Panc1 (cell line): Measurements from ENCODE around the gene NTN3. TPM values are rescaled to one million over a fixed set of nuclear protein-coding genes. Genes with fewer than 3 reads are reported as not detected.

Source experiments
- ATAC-seq: fragments of 200-7000 bp; cut with Tn5 transposase; 2 replicates; pipeline ENCODE4 v1.9.1; 2020; ENCODE audit warnings: mild to moderate bottlenecking, moderate library complexity
- BruUV-seq: library from RNA; stranded (reverse); fragments of 400-500 nt; replicated peaks from 2 replicates; lab custom pipeline; 2021; lab: Mats Ljungman, UMichigan
- CTCF ChIA-PET: fragments of 300-600 bp; sonication (Branson Sonifier 250); formaldehyde crosslinking; loops from one replicate; lab custom pipeline; 2022; ENCODE audit warnings: antibody characterized with exemption; lab: Charles Lee
- POLR2A ChIA-PET: fragments of 300-600 bp; sonication (Branson Sonifier 250); formaldehyde crosslinking; loops from one replicate; lab custom pipeline; 2022; ENCODE audit warnings: antibody characterized with exemption; lab: Charles Lee
- DNase-seq: peaks from one replicate; pipeline ENCODE4 v3.0.0-alpha.2; 2010; ENCODE audit warnings: low read depth, low spot score
- H3K27ac ChIP-seq: 2 replicates; pipeline ENCODE4 v1.5.1; 2011; ENCODE audit warnings: mild to moderate bottlenecking, low read length, inconsistent platforms
- H3K27me3 ChIP-seq: fragments of 200-500 bp; sonication (Bioruptor generic); 2 replicates; pipeline ENCODE4 v1.6.0; 2014; ENCODE audit warnings: low read length, inconsistent platforms; ENCODE audit not compliant: control insufficient read depth, insufficient read depth
- H3K36me3 ChIP-seq: fragments of 200-500 bp; sonication (Bioruptor generic); 2 replicates; pipeline ENCODE4 v1.5.1; 2014; ENCODE audit warnings: inconsistent platforms, mild to moderate bottlenecking, low read length, moderate library complexity; ENCODE audit not compliant: control insufficient read depth, insufficient read depth
- H3K4me1 ChIP-seq: 2 replicates; pipeline ENCODE4 v1.5.1; 2011; ENCODE audit warnings: inconsistent platforms, mild to moderate bottlenecking, low read length, moderate library complexity; ENCODE audit not compliant: control insufficient read depth, insufficient read depth
- H3K4me3 ChIP-seq, 2 experiments: 2 replicates each; pipeline ENCODE4 v1.5.1; 2011 to 2012; ENCODE audit warnings: low read depth in 2 of 2, low read length in 2 of 2, mild to moderate bottlenecking in 2 of 2, inconsistent platforms in 1 of 2, moderate library complexity in 1 of 2
- H3K9me3 ChIP-seq: fragments of 200-500 bp; sonication (Bioruptor generic); 2 replicates; pipeline ENCODE4 v1.5.1; 2014; ENCODE audit warnings: low read depth, mild to moderate bottlenecking, inconsistent platforms, low read length, moderate library complexity; ENCODE audit not compliant: control insufficient read depth, insufficient read depth
- CTCF ChIP-seq: fragments of 450-650 bp; IDR thresholded peaks from 2 replicates; pipeline ENCODE4 v1.5.1; 2017; ENCODE audit warnings: mild to moderate bottlenecking
- POLR2AphosphoS5 ChIP-seq: IDR thresholded peaks from 2 replicates; pipeline ENCODE4 v1.6.1; 2012; ENCODE audit warnings: mild to moderate bottlenecking, low read depth, low read length, moderate library complexity
- REST ChIP-seq, 2 experiments: IDR thresholded peaks; 2 replicates each; pipeline ENCODE4 v1.6.1; 2011 to 2012; ENCODE audit warnings: low read depth in 2 of 2, control low read depth in 1 of 2, low read length in 1 of 2, mild to moderate bottlenecking in 1 of 2, moderate library complexity in 1 of 2; ENCODE audit not compliant: insufficient read depth in 1 of 2
- SIN3A ChIP-seq: IDR thresholded peaks from 2 replicates; pipeline ENCODE4 v1.6.1; 2012; ENCODE audit warnings: low read depth, mild to moderate bottlenecking, low read length, moderate library complexity, borderline replicate concordance; ENCODE audit not compliant: insufficient read depth
- TCF7L2 ChIP-seq: IDR thresholded peaks from 2 replicates; pipeline ENCODE4 v1.6.1; 2011; ENCODE audit warnings: mild to moderate bottlenecking, low read depth, low read length, inconsistent platforms
- in situ Hi-C: cut with HindIII; loops from 2 replicates; pipeline ENCODE4 v1.10.0; 2016; ENCODE audit warnings: low sequenced_read_pairs, low pct_unique_long_range_greater_than_20kb
- intact Hi-C: fragments of 100-400 bp; cut with micrococcal nuclease; formaldehyde crosslinking; loops from one replicate; pipeline ENCODE4 v1.10.0; 2022; ENCODE audit not compliant: unreplicated experiment
- total RNA-seq: library from RNA; stranded (reverse); gene quantifications from one replicate; pipeline ENCODE4 v1.2.1, GENCODE V29; 2021; ENCODE audit not compliant: unreplicated experiment

Gene NTN3
- total RNA-seq, 1 experiment from 2014 or later, result 3.2 TPM

GRCh38 chr16:2468233-2468724, 2.8 kb upstream of the NTN3 start:
- H3K4me3 ChIP-seq, result peak overlapping the region; percentile 42 to 59
- no peaks in the 10 kb centered on the region for H3K27me3 ChIP-seq
- intact Hi-C loops, result no loop called here
- in situ Hi-C loops, result no loop called here
- H3K27ac ChIP-seq, result peak overlapping the region; percentile 91
- BruUV-seq, result no TSS peak
- DNase-seq (no peak), ATAC-seq (peak; percentile 24)
- H3K4me1 ChIP-seq, result peaks cover 49% of the 10 kb centered on the region
- POLR2A ChIA-PET, result interaction anchor here (0.6 to 1.2 kb wide), 2 partner anchors 9 to 33 kb away, joined by 3 to 5 read pairs; no protein-coding TSS in a partner anchor
- CTCF ChIA-PET, result interaction anchor here (0.7 kb wide), 1 partner anchor 217 kb away, joined by 4 read pairs; the partner anchor contains the start of gene ECI1
- no peaks in the 10 kb centered on the region for H3K36me3 ChIP-seq
- TF ChIP-seq POLR2AphosphoS5 (peak; percentile 64), REST (IDR thresholded peaks at IDR 0.05; ENCODE audit: insufficient read depth in 1 of 2, low read depth in 2 of 2, low read length in 1 of 2) (no peak), TCF7L2 (no peak), CTCF (no peak), SIN3A (0 out of 2 replicates have a peak, but pooled peaks have one; percentile 25)
- H3K9me3 ChIP-seq, result no peaks in the 10 kb centered on the region

- in situ Hi-C loops, result no loop called here
- H3K27me3 ChIP-seq, result no peaks in the 10 kb centered on the region
- ChIA-PET POLR2A (interaction anchor here (0.6 to 1.2 kb wide), 2 partner anchors 8 to 33 kb away, joined by 3 to 5 read pairs; no protein-coding TSS in a partner anchor), CTCF (interaction anchor here (0.6 to 0.7 kb wide), 2 partner anchors 51 to 217 kb away, joined by 4 read pairs; partner anchors contain the start of genes AMDHD2 and ECI1)
- BruUV-seq, result no TSS peak
- ATAC-seq (peak; percentile 44), DNase-seq (no peak)
- H3K4me1 ChIP-seq, result peaks cover 47% of the 10 kb centered on the region
- H3K27ac ChIP-seq, result peak overlapping the region; percentile 95
- H3K9me3 ChIP-seq, result no peaks in the 10 kb centered on the region
- H3K36me3 ChIP-seq, result no peaks in the 10 kb centered on the region
- intact Hi-C loops, result no loop called here
- H3K4me3 ChIP-seq, result peak overlapping the region; percentile 42 to 59
- TF ChIP-seq POLR2AphosphoS5 (0 out of 2 replicates have a peak, but pooled peaks have one; percentile 47), TCF7L2 (no peak), CTCF (no peak), SIN3A (peak; percentile 20; the same call in 1 of the 2 replicates), REST (IDR thresholded peaks at IDR 0.05; ENCODE audit: insufficient read depth in 1 of 2, low read depth in 2 of 2, low read length in 1 of 2) (no peak)
These were observed 2.2 kb upstream of the NTN3 start for GRCh38 chr16:2468725-2469398.
